Liver (tissue), 3 donors: Measurements from ENCODE around the gene GLI3.

Source experiments
- ATF3 ChIP-seq: IDR thresholded peaks from 2 replicates; pipeline ENCODE4 v1.6.1; 2016; ENCODE audit warnings: antibody characterized with exemption
- CTCF ChIP-seq: fragments of 150-350 bp; IDR thresholded peaks from 2 replicates; pipeline ENCODE4 v1.5.1; 2017; ENCODE audit warnings: improper control_type of control experiment, low read depth, low read length; ENCODE audit not compliant: missing input control
- JUND ChIP-seq, 2 donors: IDR thresholded peaks; 2 replicates each; pipeline ENCODE4 v1.6.1; 2016; ENCODE audit warnings: antibody characterized with exemption in 2 of 2
- RAD21 ChIP-seq, 2 donors: IDR thresholded peaks; 2 replicates each; pipeline ENCODE4 v1.6.1; 2016; ENCODE audit warnings: antibody characterized with exemption in 2 of 2, mild to moderate bottlenecking in 2 of 2
- RXRA ChIP-seq, 2 donors: IDR thresholded peaks; 2 replicates each; pipeline ENCODE4 v1.6.1; 2017 to 2018; ENCODE audit warnings: antibody characterized with exemption in 2 of 2, mild to moderate bottlenecking in 1 of 2
- TAF1 ChIP-seq: conservative IDR thresholded peaks from 2 replicates; pipeline ENCODE4 v1.6.1; 2016; ENCODE audit warnings: antibody characterized with exemption, mild to moderate bottlenecking
- donor health status: healthy.
- donor health status: healthy.

- TF ChIP-seq TAF1 (no peak), RAD21 (IDR thresholded peaks at IDR 0.05) (no peak), CTCF (no peak), RXRA (IDR thresholded peaks at IDR 0.05) (no peak), ATF3 (no peak), JUND (IDR thresholded peaks at IDR 0.05) (no peak)
These were observed 60.9 kb downstream of the GLI3 start for GRCh38 chr7:42175834-42176723.
